ENCODE measurements around the gene ONECUT1.

ONECUT1 gene

DNA sequence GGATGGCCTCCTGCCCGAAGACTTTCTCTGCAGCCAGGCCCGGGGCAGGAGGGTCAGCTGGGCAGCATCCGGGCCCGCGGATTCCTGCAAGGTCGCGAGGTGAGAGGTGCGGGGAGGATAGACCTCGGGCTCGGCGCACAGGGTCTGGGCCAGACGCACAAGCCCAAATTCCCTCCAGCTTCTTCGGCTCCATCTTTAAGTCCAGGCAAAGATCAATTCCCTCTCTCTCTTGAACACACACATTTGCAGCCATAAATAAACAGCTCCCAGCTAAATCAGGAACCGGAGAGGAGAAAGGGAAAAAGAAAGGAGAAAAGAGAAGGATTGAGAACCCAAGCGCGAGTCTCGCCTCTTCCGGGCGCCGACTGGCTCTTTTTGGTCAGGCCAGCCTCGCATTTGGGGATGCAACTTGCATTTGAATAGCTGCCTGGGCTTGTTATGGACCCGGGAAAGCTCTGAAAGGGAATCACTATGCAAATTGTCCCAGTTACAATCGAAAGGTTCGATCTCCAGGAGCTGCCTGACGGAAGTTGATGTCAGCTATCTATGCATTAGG, 14.5 kb upstream of the ONECUT1 start:
- H3K9ac ChIP-seq, result peak overlapping the region; percentile 43; the same call in 1 of the 2 replicates
- peak overlapping the region; percentile 68 for H2AFZ ChIP-seq (ENCODE audit: low read depth)
- no peak overlapping the region for H3K4me3 ChIP-seq (IDR thresholded peaks at IDR 0.05; ENCODE audit: insufficient read depth, low read depth, low read length)
- no peaks in the 10 kb centered on the region for H3K27me3 ChIP-seq (ENCODE audit: insufficient read depth, low read depth)
- H3K4me2 ChIP-seq, result peak overlapping the region; percentile 77
- TF ChIP-seq, protein P1, sequence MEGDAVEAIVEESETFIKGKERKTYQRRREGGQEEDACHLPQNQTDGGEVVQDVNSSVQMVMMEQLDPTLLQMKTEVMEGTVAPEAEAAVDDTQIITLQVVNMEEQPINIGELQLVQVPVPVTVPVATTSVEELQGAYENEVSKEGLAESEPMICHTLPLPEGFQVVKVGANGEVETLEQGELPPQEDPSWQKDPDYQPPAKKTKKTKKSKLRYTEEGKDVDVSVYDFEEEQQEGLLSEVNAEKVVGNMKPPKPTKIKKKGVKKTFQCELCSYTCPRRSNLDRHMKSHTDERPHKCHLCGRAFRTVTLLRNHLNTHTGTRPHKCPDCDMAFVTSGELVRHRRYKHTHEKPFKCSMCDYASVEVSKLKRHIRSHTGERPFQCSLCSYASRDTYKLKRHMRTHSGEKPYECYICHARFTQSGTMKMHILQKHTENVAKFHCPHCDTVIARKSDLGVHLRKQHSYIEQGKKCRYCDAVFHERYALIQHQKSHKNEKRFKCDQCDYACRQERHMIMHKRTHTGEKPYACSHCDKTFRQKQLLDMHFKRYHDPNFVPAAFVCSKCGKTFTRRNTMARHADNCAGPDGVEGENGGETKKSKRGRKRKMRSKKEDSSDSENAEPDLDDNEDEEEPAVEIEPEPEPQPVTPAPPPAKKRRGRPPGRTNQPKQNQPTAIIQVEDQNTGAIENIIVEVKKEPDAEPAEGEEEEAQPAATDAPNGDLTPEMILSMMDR (conservative IDR thresholded peaks at IDR 0.05; ENCODE audit: low read depth, low read length), result no peak
- H3K4me1 ChIP-seq (ENCODE audit: low read depth, poor library complexity, severe bottlenecking), result peaks cover 8% of the 10 kb centered on the region
- no peaks in the 10 kb centered on the region for H3K36me3 ChIP-seq (ENCODE audit: insufficient read depth)
- H3K79me2 ChIP-seq (ENCODE audit: insufficient read depth, low read depth), result no peaks in the 10 kb centered on the region
- no peaks in the 10 kb centered on the region for H4K20me1 ChIP-seq (ENCODE audit: insufficient read depth)
- no peak overlapping the region for H3K27ac ChIP-seq

GRCh38 chr15:52803467-52804306, 13.6 kb upstream of the ONECUT1 start:
- no peak overlapping the region for H3K27ac ChIP-seq
- H3K4me2 ChIP-seq, result peak overlapping the region; percentile 77
- peak overlapping the region; percentile 43; the same call in 1 of the 2 replicates for H3K9ac ChIP-seq
- no peaks in the 10 kb centered on the region for H4K20me1 ChIP-seq (ENCODE audit: insufficient read depth)
- H3K36me3 ChIP-seq (ENCODE audit: insufficient read depth), result no peaks in the 10 kb centered on the region
- peaks cover 8% of the 10 kb centered on the region for H3K4me1 ChIP-seq (ENCODE audit: low read depth, poor library complexity, severe bottlenecking)
- H2AFZ ChIP-seq (ENCODE audit: low read depth), result peak overlapping the region; percentile 68
- TF ChIP-seq, protein P1 (conservative IDR thresholded peaks at IDR 0.05; ENCODE audit: low read depth, low read length), result no peak
- H3K27me3 ChIP-seq (ENCODE audit: insufficient read depth, low read depth), result no peaks in the 10 kb centered on the region
- no peak overlapping the region for H3K4me3 ChIP-seq (IDR thresholded peaks at IDR 0.05; ENCODE audit: insufficient read depth, low read depth, low read length)
- H3K79me2 ChIP-seq (ENCODE audit: insufficient read depth, low read depth), result no peaks in the 10 kb centered on the region

DNA sequence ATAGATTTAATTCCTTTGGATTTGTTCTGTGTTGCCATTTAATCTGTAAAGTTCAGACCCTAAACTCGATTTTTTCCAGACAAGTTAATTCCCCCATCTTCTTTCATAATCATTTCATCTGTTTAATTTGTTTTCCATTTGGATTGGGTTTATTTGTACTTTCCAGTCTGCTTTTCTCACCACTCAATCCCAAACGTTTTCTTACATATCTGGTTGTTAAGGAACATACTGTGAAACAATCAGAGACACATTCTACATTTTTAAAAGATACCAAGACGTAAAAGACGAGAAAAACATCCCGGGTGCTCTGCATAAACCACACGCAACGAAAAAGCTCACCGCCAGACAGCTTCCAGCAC, 13.0 kb upstream of the ONECUT1 start:
- Histone ChIP-seq H3K4me3 (IDR thresholded peaks at IDR 0.05; ENCODE audit: insufficient read depth, low read depth, low read length) (no peak overlapping the region), H3K27me3 (ENCODE audit: insufficient read depth, low read depth) (no peaks in the 10 kb centered on the region), H4K20me1 (ENCODE audit: insufficient read depth) (no peaks in the 10 kb centered on the region)

GRCh38 chr15:52802110-52802509, 12.0 kb upstream of the ONECUT1 start:
- H3K4me1 ChIP-seq (ENCODE audit: low read depth, poor library complexity, severe bottlenecking), result peaks cover 8% of the 10 kb centered on the region
- H3K4me2 ChIP-seq, result no peak overlapping the region
- H3K9ac ChIP-seq, result no peak overlapping the region
- TF ChIP-seq, protein P1 (conservative IDR thresholded peaks at IDR 0.05; ENCODE audit: low read depth, low read length), result no peak
- no peaks in the 10 kb centered on the region for H3K36me3 ChIP-seq (ENCODE audit: insufficient read depth)
- H4K20me1 ChIP-seq (ENCODE audit: insufficient read depth), result no peaks in the 10 kb centered on the region
- H3K27me3 ChIP-seq (ENCODE audit: insufficient read depth, low read depth), result no peaks in the 10 kb centered on the region; the same call in 1 of the 2 replicates
- no peak overlapping the region for H3K27ac ChIP-seq
- no peaks in the 10 kb centered on the region for H3K79me2 ChIP-seq (ENCODE audit: insufficient read depth, low read depth)
- no peak overlapping the region for H2AFZ ChIP-seq (ENCODE audit: low read depth)
- H3K4me3 ChIP-seq (IDR thresholded peaks at IDR 0.05; ENCODE audit: insufficient read depth, low read depth, low read length), result no peak overlapping the region

More for the DNA sequence above, 13.0 kb upstream of the ONECUT1 start:
- Histone ChIP-seq H3K4me2 (peak overlapping the region; percentile 77), H2AFZ (ENCODE audit: low read depth) (peak overlapping the region; percentile 68), H3K27ac (no peak overlapping the region), H3K9ac (peak overlapping the region; percentile 43; the same call in 1 of the 2 replicates), H3K79me2 (ENCODE audit: insufficient read depth, low read depth) (no peaks in the 10 kb centered on the region), H3K4me1 (ENCODE audit: low read depth, poor library complexity, severe bottlenecking) (peaks cover 8% of the 10 kb centered on the region), H3K36me3 (ENCODE audit: insufficient read depth) (no peaks in the 10 kb centered on the region)
- TF ChIP-seq, protein P1 (conservative IDR thresholded peaks at IDR 0.05; ENCODE audit: low read depth, low read length), result no peak

Data from KMS-11 (cell line).